K562 (cell line): Measurements from ENCODE around the gene PDE4D. TPM values are rescaled to one million over a fixed set of nuclear protein-coding genes. Genes with fewer than 3 reads are reported as not detected.

Experiments
- ATAC-seq: fragments of 200-7000 bp; cut with Tn5 transposase; 3 replicates; pipeline ENCODE4 v1.9.1; 2020; ENCODE audit warnings: moderate library complexity
- BruUV-seq: library from RNA; stranded (reverse); fragments of 400-500 nt; replicated peaks from 2 replicates; lab custom pipeline; 2021; lab: Mats Ljungman, UMichigan
- CTCF ChIA-PET: fragments of 300-600 bp; formaldehyde crosslinking; extraction: SDS; loops from one replicate; lab custom pipeline; 2021; ENCODE audit warnings: low intra/inter-chr PET ratio; lab: Yijun Ruan, JAX
- POLR2A ChIA-PET: fragments of 300-600, 350-650 bp; sonication (Branson Sonifier 250); formaldehyde crosslinking; extraction: SDS; loops from one replicate; lab custom pipeline; 2021; ENCODE audit warnings: antibody characterized with exemption, inconsistent platforms; lab: Yijun Ruan, JAX
- DNase-seq, 4 experiments: peaks; one replicate each; pipeline versions ENCODE4 v3.0.0 to v3.0.0-alpha.2; 2011 to 2018; ENCODE audit warnings: low spot score in 3 of 4, mixed read lengths in 3 of 4; ENCODE audit errors: extremely low read depth in 1 of 4
- FAIRE-seq: peaks from 2 replicates; lab custom pipeline; 2011; peaks lifted over from hg19 to GRCh38; lab: Jason Lieb, UNC
- H2AFZ ChIP-seq: 2 replicates; pipeline ENCODE4 v1.6.0; 2011; ENCODE audit warnings: low read depth, low read length, control low read depth, inconsistent platforms
- H3K27ac ChIP-seq: fragments of 200-600 bp; 3 replicates; pipeline ENCODE4 v1.8.0; 2011; ENCODE audit warnings: low read depth, mild to moderate bottlenecking, control low read depth, inconsistent platforms, low read length, moderate library complexity, mixed read lengths; ENCODE audit errors: extremely low read depth
- H3K27me3 ChIP-seq, 2 experiments: fragments of 300-600 bp in 1 of 2; 2 replicates in 1 of 2; 3 replicates in 1 of 2; pipeline versions ENCODE4 v1.6.0 to v1.8.0; 2011; ENCODE audit warnings: inconsistent platforms in 2 of 2, low read length in 2 of 2, mild to moderate bottlenecking in 1 of 2, mixed read lengths in 1 of 2, moderate library complexity in 1 of 2; ENCODE audit not compliant: control insufficient read depth in 2 of 2, insufficient read depth in 2 of 2
- H3K36me3 ChIP-seq: fragments of 300-600 bp; 3 replicates; pipeline ENCODE4 v1.8.0; 2011; ENCODE audit warnings: mild to moderate bottlenecking, low read length, inconsistent platforms; ENCODE audit not compliant: control insufficient read depth, insufficient read depth
- H3K4me1 ChIP-seq, 2 experiments: fragments of 200-600 bp in 1 of 2; replicated peaks in 1 of 2; 2 replicates in 1 of 2; 3 replicates in 1 of 2; pipeline versions ENCODE4 v1.5.1 to v1.8.0; 2011; ENCODE audit warnings: inconsistent platforms in 2 of 2, low read length in 2 of 2, mild to moderate bottlenecking in 1 of 2, mixed read lengths in 1 of 2, moderate library complexity in 1 of 2; ENCODE audit not compliant: control insufficient read depth in 2 of 2, insufficient read depth in 2 of 2
- H3K4me2 ChIP-seq: 2 replicates; pipeline ENCODE4 v1.6.1; 2011; ENCODE audit warnings: low read length, control low read depth, inconsistent platforms, mixed read lengths; ENCODE audit not compliant: insufficient read depth
- H3K4me3 ChIP-seq: fragments of 200-600 bp; sonication (generic), shearing (Covaris generic); 2 replicates; pipeline ENCODE4 v1.5.1; 2016; ENCODE audit warnings: control low read depth, inconsistent platforms
- H3K79me2 ChIP-seq: fragments of 200-600 bp; 3 replicates; pipeline ENCODE4 v1.8.0; 2011; ENCODE audit warnings: low read length, inconsistent platforms; ENCODE audit not compliant: control insufficient read depth, insufficient read depth
- H3K9ac ChIP-seq, 2 experiments: 2 replicates each; pipeline versions ENCODE4 v1.6.0 to v1.6.1; 2011; ENCODE audit warnings: low read depth in 2 of 2, low read length in 2 of 2, control low read depth in 1 of 2, inconsistent platforms in 1 of 2, mild to moderate bottlenecking in 1 of 2, mixed read lengths in 1 of 2; ENCODE audit not compliant: insufficient read depth in 1 of 2
- H3K9me1 ChIP-seq: one replicate; pipeline ENCODE4 v1.6.0; 2011; ENCODE audit warnings: inconsistent platforms, mild to moderate bottlenecking, low read length, moderate library complexity; ENCODE audit not compliant: control insufficient read depth, insufficient read depth
- H3K9me3 ChIP-seq: replicated peaks from 2 replicates; pipeline ENCODE4 v1.5.1; 2011; ENCODE audit warnings: low read depth, low read length, inconsistent platforms; ENCODE audit not compliant: control insufficient read depth, insufficient read depth
- H4K20me1 ChIP-seq: replicated peaks from 2 replicates; pipeline ENCODE4 v1.6.1; 2011; ENCODE audit warnings: low read length, inconsistent platforms, mixed read lengths; ENCODE audit not compliant: control insufficient read depth, insufficient read depth
- CGGBP1 ChIP-seq: fragments of 250-450 bp; sonication (Bioruptor Pico); IDR thresholded peaks from 2 replicates; pipeline ENCODE4 v1.9.0; 2021; ENCODE audit warnings: mild to moderate bottlenecking
- CTCF ChIP-seq, 3 experiments: IDR thresholded peaks in 2 of 3; conservative IDR thresholded peaks in 1 of 3; 2 replicates each; pipeline ENCODE4 v1.5.1; 2011 to 2012; ENCODE audit warnings: low read length in 3 of 3, mild to moderate bottlenecking in 3 of 3, control low read depth in 2 of 3, improper control_type of control experiment in 1 of 3, inconsistent platforms in 1 of 3, low read depth in 1 of 3, mixed read lengths in 1 of 3, moderate library complexity in 1 of 3; ENCODE audit not compliant: insufficient read depth in 2 of 3
- ILF3 ChIP-seq: fragments of 450-650 bp; IDR thresholded peaks from 2 replicates; pipeline ENCODE4 v1.6.1; 2018; ENCODE audit warnings: antibody characterized with exemption, mild to moderate bottlenecking, moderate library complexity, borderline replicate concordance
- KDM5B ChIP-seq: fragments of 200-600 bp; sonication (generic); IDR thresholded peaks from 2 replicates; pipeline ENCODE4 v1.6.1; 2012; ENCODE audit warnings: low read depth, mild to moderate bottlenecking, moderate library complexity, low read length, control low read depth, inconsistent platforms; ENCODE audit not compliant: insufficient replicate concordance
- MECOM ChIP-seq: fragments of 250-450 bp; sonication (Bioruptor Pico); IDR thresholded peaks from 2 replicates; pipeline ENCODE4 v1.8.0; 2022; ENCODE audit warnings: inconsistent platforms
- MTF1 ChIP-seq: fragments of 250-450 bp; sonication (Bioruptor Pico); IDR thresholded peaks from 2 replicates; pipeline ENCODE4 v1.9.0; 2021; ENCODE audit warnings: moderate library complexity, mild to moderate bottlenecking, inconsistent platforms, borderline replicate concordance
- NFIC ChIP-seq: fragments of 450-650 bp; IDR thresholded peaks from 2 replicates; pipeline ENCODE4 v1.6.1; 2017; ENCODE audit warnings: mild to moderate bottlenecking, inconsistent platforms
- PATZ1 ChIP-seq: fragments of 250-450 bp; sonication (Bioruptor Pico); IDR thresholded peaks from 2 replicates; pipeline ENCODE4 v1.5.0; 2020; ENCODE audit warnings: mild to moderate bottlenecking, borderline replicate concordance
- SIN3A ChIP-seq, 2 experiments: fragments of 150-350 bp in 1 of 2; IDR thresholded peaks; 2 replicates each; pipeline ENCODE4 v1.6.1; 2011 to 2016; ENCODE audit warnings: borderline replicate concordance in 2 of 2, low read depth in 2 of 2, low read length in 2 of 2, mild to moderate bottlenecking in 2 of 2, moderate library complexity in 2 of 2; ENCODE audit not compliant: control insufficient read depth in 1 of 2
- TFAM ChIP-seq: fragments of 250-450 bp; sonication (Bioruptor Pico); conservative IDR thresholded peaks from 2 replicates; pipeline ENCODE4 v1.5.0; 2021; ENCODE audit warnings: mild to moderate bottlenecking, moderate library complexity
- TSC22D4 ChIP-seq: fragments of 450-650 bp; IDR thresholded peaks from 2 replicates; pipeline ENCODE4 v1.6.1; 2016; ENCODE audit warnings: missing genetic modification characterization, missing biosample characterization, control low read depth
- ZNF146 ChIP-seq: IDR thresholded peaks from one replicate; pipeline ENCODE4 v1.6.1; 2018; ENCODE audit warnings: missing compliant biosample characterization; ENCODE audit not compliant: unreplicated experiment
- ZNF512 ChIP-seq: IDR thresholded peaks from 2 replicates; pipeline ENCODE4 v1.6.1; 2016; ENCODE audit warnings: missing genetic modification characterization, missing compliant biosample characterization
- ZNF584 ChIP-seq: fragments of 200-800 bp; sonication (Bioruptor generic); IDR thresholded peaks from 2 replicates; pipeline ENCODE4 v1.6.1; 2016; ENCODE audit warnings: low read depth, mild to moderate bottlenecking, missing genetic modification characterization, missing compliant biosample characterization
- ZNF76 ChIP-seq: fragments of 250-450 bp; sonication (Bioruptor Pico); IDR thresholded peaks from 2 replicates; pipeline ENCODE4 v1.4.0; 2020; ENCODE audit warnings: mild to moderate bottlenecking, moderate library complexity, borderline replicate concordance
- WGBS: fragments of 100-300 bp; shearing (Covaris generic); methylation state at CpG from one replicate; pipeline ENCODE4 v1.1.6; 2016; ENCODE audit warnings: low coverage, mixed read lengths; ENCODE audit not compliant: insufficient coverage; ENCODE audit errors: missing lambda C conversion rate; 5-methylcytosine and 5-hydroxymethylcytosine counted together
- in situ Hi-C: fragments of 300-500 bp; cut with MboI; formaldehyde crosslinking; loops from 4 replicates; pipeline ENCODE4 v1.15.0; 2018; ENCODE audit warnings: inconsistent platforms, mixed read lengths
- intact Hi-C: fragments of 100-400 bp; cut with micrococcal nuclease; formaldehyde crosslinking; loops from 2 replicates; pipeline ENCODE4 v1.14.2; 2022
- polyA plus RNA-seq, 8 experiments: library from polyadenylated mRNA; depleted of rRNA in 4 of 8; stranded (reverse) in 5 of 8; unstranded in 3 of 8; fragments of >200 nt; fragmentation: Nextera tagmentation in 2 of 8; fragmentation: Illumina TruSeq in 1 of 8; extraction: Ambion mirVana in 2 of 8; extraction: Trizol in 1 of 8; gene quantifications; 2 replicates each; pipeline versions ENCODE4 v1.2.1 to v1.2.3, GENCODE V29; 2011 to 2014; ENCODE audit warnings: inconsistent platforms in 1 of 8, missing spikeins in 1 of 8
- total RNA-seq, 7 experiments: library from RNA; depleted of rRNA in 6 of 7; stranded (reverse); fragments of >200 nt in 6 of 7; fragmentation: Illumina TruSeq in 2 of 7; extraction: Trizol in 2 of 7; gene quantifications; 2 replicates each; pipeline versions ENCODE4 v1.2.1 to v1.2.3, GENCODE V29; 2011 to 2021; ENCODE audit warnings: low replicate concordance in 1 of 7

PDE4D gene
- total and polyA plus RNA-seq, 9 of the 15 experiments (the other 6 are each of a cell fraction or from before 2014, with no cell fraction given), result 0.04 to 0.46 (median 0.13) TPM

GRCh38 chr5:59917121-59917520 lies 23.6 kb upstream of the PDE4D start:
- 0% methylated on average over 2 of the region's 2 CpGs for WGBS
- ATAC-seq, result no peak
- FAIRE-seq, result no peak
- CTCF ChIA-PET, result no interaction called here
- Histone ChIP-seq H3K4me3 (no peak overlapping the region), H3K9me1 (no peaks in the 10 kb centered on the region), H3K36me3 (no peaks in the 10 kb centered on the region), H4K20me1 (no peaks in the 10 kb centered on the region), H3K9me3 (no peaks in the 10 kb centered on the region), H2AFZ (no peak overlapping the region), H3K27ac (no peak overlapping the region), H3K27me3 (no peaks in the 10 kb centered on the region), H3K4me2 (no peak overlapping the region), H3K9ac (no peak overlapping the region), H3K79me2 (no peaks in the 10 kb centered on the region)
- intact Hi-C loops, result no loop called here
- in situ Hi-C loops, result no loop called here
- TF ChIP-seq MTF1 (CRISPR knock-in tag) (no peak), TFAM (CRISPR knock-in tag) (no peak), NFIC (no peak), SIN3A (IDR thresholded peaks at IDR 0.05; ENCODE audit: borderline replicate concordance in 2 of 2, control insufficient read depth in 1 of 2, low read depth in 2 of 2, low read length in 2 of 2) (no peak), KDM5B (no peak), TSC22D4 (no peak), CGGBP1 (CRISPR knock-in tag) (no peak), ZNF512 (no peak), CTCF (IDR thresholded peaks at IDR 0.05 in 2 of 3, conservative IDR thresholded peaks at IDR 0.05 in 1 of 3; ENCODE audit: insufficient read depth in 2 of 3, low read depth in 1 of 3, low read length in 3 of 3) (no peak), ZNF76 (CRISPR knock-in tag) (no peak), MECOM (CRISPR knock-in tag) (no peak), ZNF584 (CRISPR knock-in tag) (no peak), ILF3 (no peak), PATZ1 (CRISPR knock-in tag) (no peak), ZNF146 (CRISPR knock-in tag) (no peak)
- TF ChIP-seq, all 486 proteins: peak for 0
- DNase-seq, result no peak
- POLR2A ChIA-PET, result no interaction called here
- BruUV-seq, result no TSS peak
- H3K4me1 ChIP-seq, result no peaks in the 10 kb centered on the region
